Ishikawa (cell line): ENCODE data around the gene ZBTB5.

Source experiments
- EP300 ChIP-seq: IDR thresholded peaks from 2 replicates; pipeline ENCODE4 v1.6.1; 2012; ENCODE audit warnings: borderline replicate concordance
- MAX ChIP-seq: IDR thresholded peaks from 2 replicates; pipeline ENCODE4 v1.6.1; 2012
- REST ChIP-seq: IDR thresholded peaks from 2 replicates; pipeline ENCODE4 v1.6.1; 2012; ENCODE audit warnings: low read depth, mild to moderate bottlenecking
- TAF1 ChIP-seq: IDR thresholded peaks from 2 replicates; pipeline ENCODE4 v1.6.1; 2012; ENCODE audit warnings: low read depth, mild to moderate bottlenecking
- USF1 ChIP-seq: IDR thresholded peaks from 2 replicates; pipeline ENCODE4 v1.6.1; 2012
- YY1 ChIP-seq: IDR thresholded peaks from 2 replicates; pipeline ENCODE4 v1.6.1; 2012; ENCODE audit warnings: low read depth

GRCh38 chr9:37474438-37474837 lies 9.2 kb upstream of the ZBTB5 start:
- TF ChIP-seq EP300 (no peak), MAX (no peak), USF1 (no peak), YY1 (no peak), REST (no peak), TAF1 (no peak)
